Chondrocyte (in vitro differentiated cells): ENCODE results near the gene PCBP4. TPM values are rescaled to one million over a fixed set of nuclear protein-coding genes. Genes with fewer than 3 reads are reported as not detected.

Experiments used
- DNase-seq: peaks from one replicate; pipeline ENCODE4 v3.0.0; 2021; ENCODE audit warnings: mixed read lengths, low spot score
- H3K27ac Mint-ChIP-seq: one replicate; pipeline ENCODE4 v1.8.0; 2021; ENCODE audit warnings: mild to moderate bottlenecking, moderate library complexity, mixed read lengths; ENCODE audit not compliant: unreplicated experiment
- H3K27me3 Mint-ChIP-seq: 2 replicates; pipeline ENCODE4 v1.8.0; 2021; ENCODE audit warnings: low read depth, mixed read lengths
- H3K36me3 Mint-ChIP-seq: 2 replicates; pipeline ENCODE4 v1.8.0; 2021; ENCODE audit warnings: low read depth, mixed read lengths
- H3K4me1 Mint-ChIP-seq: 2 replicates; pipeline ENCODE4 v1.8.0; 2021; ENCODE audit warnings: low read depth, mild to moderate bottlenecking, mixed read lengths
- H3K4me3 Mint-ChIP-seq: one replicate; pipeline ENCODE4 v1.8.0; 2021; ENCODE audit warnings: mild to moderate bottlenecking, moderate library complexity, mixed read lengths; ENCODE audit not compliant: unreplicated experiment
- H3K9me3 Mint-ChIP-seq: 2 replicates; pipeline ENCODE4 v1.8.0; 2021; ENCODE audit warnings: low read depth, mixed read lengths
- CTCF ChIP-seq: fragments of 200-600 bp; sonication (generic); IDR thresholded peaks from 2 replicates; pipeline ENCODE4 v1.5.0; 2021; ENCODE audit warnings: antibody characterized with exemption, mild to moderate bottlenecking, moderate library complexity
- total RNA-seq: library from RNA; stranded (reverse); gene quantifications from 3 replicates; pipeline ENCODE4 v1.2.1, GENCODE V29; 2021

Gene PCBP4
- total RNA-seq, 1 donor from 2014 or later: 63.8 TPM

DNA sequence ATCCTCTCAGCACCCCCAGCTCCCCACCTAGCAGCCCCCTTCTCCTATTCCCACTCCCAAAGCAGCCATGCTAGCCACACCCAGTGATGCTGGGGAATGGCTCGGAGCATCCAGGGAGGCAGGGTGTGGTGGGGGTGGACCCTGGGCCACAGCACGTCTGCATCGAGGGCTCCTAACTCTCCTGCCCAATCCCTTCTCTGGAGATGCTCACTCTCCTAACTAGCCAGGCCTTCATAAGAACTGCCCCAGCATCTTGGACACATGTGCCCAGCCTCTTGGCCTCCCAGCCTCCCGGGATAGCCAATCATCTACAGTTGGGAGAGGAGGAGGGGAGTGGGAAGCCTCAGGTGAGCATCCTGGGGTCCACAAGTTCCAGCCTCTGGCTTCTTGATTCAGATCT is 2.7 kb downstream of the PCBP4 start:
- Mint-ChIP-seq H3K4me3 (no peak overlapping the region), H3K27ac (no peak overlapping the region), H3K4me1 (peaks cover 29% of the 10 kb centered on the region), H3K36me3 (peaks cover 4% of the 10 kb centered on the region), H3K9me3 (no peaks in the 10 kb centered on the region), H3K27me3 (no peaks in the 10 kb centered on the region)
- TF ChIP-seq CTCF: no peak
- no peak for DNase-seq

GRCh38 chr3:51963951-51964451 is 3.3 kb downstream of the PCBP4 start:
- peaks cover 4% of the 10 kb centered on the region for H3K36me3 Mint-ChIP-seq
- H3K4me3 Mint-ChIP-seq: no peak overlapping the region
- no peak for DNase-seq
- peaks cover 27% of the 10 kb centered on the region for H3K4me1 Mint-ChIP-seq
- H3K9me3 Mint-ChIP-seq: no peaks in the 10 kb centered on the region
- H3K27ac Mint-ChIP-seq: no peak overlapping the region
- no peak for TF ChIP-seq CTCF
- H3K27me3 Mint-ChIP-seq: no peaks in the 10 kb centered on the region

- H3K36me3 Mint-ChIP-seq: peaks cover 7% of the 10 kb centered on the region
- TF ChIP-seq CTCF: no peak
- no peak overlapping the region for H3K27ac Mint-ChIP-seq
- no peak overlapping the region for H3K4me3 Mint-ChIP-seq
- no peaks in the 10 kb centered on the region for H3K27me3 Mint-ChIP-seq
- H3K4me1 Mint-ChIP-seq: peaks cover 22% of the 10 kb centered on the region
- H3K9me3 Mint-ChIP-seq: no peaks in the 10 kb centered on the region
- no peak for DNase-seq
These were observed 4.3 kb downstream of the PCBP4 start for GRCh38 chr3:51962854-51963530.

GRCh38 chr3:51961602-51962569 is 5.4 kb downstream of the PCBP4 start:
- Mint-ChIP-seq H3K9me3 (no peaks in the 10 kb centered on the region), H3K4me1 (peaks cover 20% of the 10 kb centered on the region), H3K36me3 (peaks cover 7% of the 10 kb centered on the region), H3K27me3 (no peaks in the 10 kb centered on the region), H3K4me3 (no peak overlapping the region), H3K27ac (no peak overlapping the region)
- no peak for DNase-seq
- no peak for TF ChIP-seq CTCF

GRCh38 chr3:51961011-51961410 is 6.2 kb downstream of the PCBP4 start:
- peak; percentile 94 for DNase-seq
- H3K27ac Mint-ChIP-seq: no peak overlapping the region
- H3K9me3 Mint-ChIP-seq: no peaks in the 10 kb centered on the region
- H3K4me3 Mint-ChIP-seq: no peak overlapping the region
- peaks cover 17% of the 10 kb centered on the region for H3K4me1 Mint-ChIP-seq
- H3K36me3 Mint-ChIP-seq: peaks cover 7% of the 10 kb centered on the region
- H3K27me3 Mint-ChIP-seq: no peaks in the 10 kb centered on the region
- no peak for TF ChIP-seq CTCF
